A549 treated with Mapracorat at 1 μM for 4 hours (cell line): ENCODE measurements around the gene KRTAP13-3. TPM values are rescaled to one million over a fixed set of nuclear protein-coding genes. Genes with fewer than 3 reads are reported as not detected.

Experiments
- total RNA-seq: library from RNA; stranded (reverse); fragments of 200-300 nt; extraction: Qiagen RNA extraction; gene quantifications from 5 replicates; pipeline ENCODE4 v1.2.3, GENCODE V29; 2022

The KRTAP13-3 gene, protein sequence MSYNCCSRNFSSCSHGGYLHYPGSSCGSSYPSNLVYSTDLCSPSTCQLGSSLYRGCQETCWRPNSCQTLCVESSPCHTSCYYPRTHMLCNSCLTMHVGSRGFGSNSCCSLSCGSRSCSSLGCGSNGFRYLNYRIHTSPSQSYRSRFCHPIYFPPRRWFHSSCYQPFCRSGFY
- not detected in 5 replicates for total RNA-seq

DNA sequence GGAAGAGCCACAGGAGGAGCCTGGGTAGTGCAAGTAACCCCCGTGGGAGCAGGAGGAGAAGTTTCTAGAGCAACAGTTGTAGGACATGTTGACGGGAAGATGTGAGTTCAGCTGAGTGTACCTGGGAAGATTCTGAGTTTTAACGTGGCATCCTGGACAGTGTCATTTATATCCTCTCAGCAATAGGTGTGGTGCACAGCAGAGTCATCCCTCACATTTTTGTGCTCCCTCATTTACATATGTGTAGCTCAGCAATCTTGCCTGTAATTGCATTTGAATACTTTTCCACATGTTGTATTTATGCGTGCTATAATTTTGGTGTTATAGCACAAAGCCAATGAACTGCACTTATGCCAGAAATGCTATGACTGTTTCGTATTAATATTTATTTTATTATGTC lies at the start of gene KRTAP13-3:
Gene KRTAP13-3, minus strand, starts transcription at position 101 of the 400 bp plus-strand sequence. Its CDS starts 14 bp downstream, at position 87.

GRCh38 chr21:30439975-30440374 lies 14.2 kb upstream of the KRTAP13-3 start, which contains the start of gene KRTAP15-1:
Gene KRTAP15-1 (plus strand): TSS chr21:30440275. CDS start chr21:30440328, 53 bp downstream.

DNA sequence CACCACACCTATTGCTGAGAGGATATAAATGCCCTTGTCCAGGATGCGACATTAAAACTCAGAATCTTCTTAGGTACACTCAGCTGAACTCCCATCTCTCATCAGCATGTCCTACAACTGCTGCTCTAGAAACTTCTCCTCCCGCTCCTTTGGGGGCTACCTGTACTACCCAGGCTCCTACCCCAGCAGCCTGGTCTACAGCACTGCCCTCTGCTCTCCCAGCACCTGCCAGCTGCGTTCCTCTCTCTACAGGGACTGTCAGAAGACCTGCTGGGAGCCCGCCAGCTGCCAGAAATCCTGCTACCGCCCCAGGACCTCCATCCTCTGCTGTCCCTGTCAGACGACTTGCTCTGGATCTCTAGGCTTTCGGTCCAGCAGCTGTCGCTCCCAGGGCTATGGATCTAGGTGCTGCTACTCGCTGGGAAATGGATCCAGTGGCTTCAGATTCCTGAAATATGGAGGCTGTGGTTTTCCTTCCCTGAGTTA lies 4.5 kb upstream of the KRTAP13-3 start, which contains the start of gene KRTAP13-4:
Gene KRTAP13-4, plus strand, starts transcription at position 51 of the 486 bp plus-strand sequence. Its CDS starts 56 bp downstream, at position 107.

GRCh38 chr21:30395731-30396130 lies 30.0 kb downstream of the KRTAP13-3 start, which contains the start of gene KRTAP13-1:
Gene KRTAP13-1 (plus strand): TSS chr21:30396031. CDS start chr21:30396087, 56 bp downstream.

Other genes starting within 250 kb of the KRTAP13-3 start
- gene CLDN8, start 209.8 kb downstream of the KRTAP13-3 start, total RNA-seq: not detected in 5 replicates
- gene KRTAP24-1, start 143.0 kb downstream of the KRTAP13-3 start, total RNA-seq: not detected in 5 replicates
- not detected in 5 replicates for gene KRTAP25-1, start 136.4 kb downstream of the KRTAP13-3 start, total RNA-seq
- gene KRTAP26-1, start 105.6 kb downstream of the KRTAP13-3 start, total RNA-seq: not detected in 5 replicates
- gene KRTAP27-1, start 88.2 kb downstream of the KRTAP13-3 start, total RNA-seq: not detected in 5 replicates
- gene KRTAP23-1, start 77.3 kb downstream of the KRTAP13-3 start, total RNA-seq: not detected in 5 replicates
- gene KRTAP13-2, start 53.7 kb downstream of the KRTAP13-3 start, total RNA-seq: not detected in 5 replicates
- not detected in 5 replicates for gene KRTAP13-1, start 29.9 kb downstream of the KRTAP13-3 start, total RNA-seq
- gene KRTAP13-4, start 4.3 kb upstream of the KRTAP13-3 start, total RNA-seq: not detected in 5 replicates
- not detected in 5 replicates for gene KRTAP15-1, start 14.3 kb upstream of the KRTAP13-3 start, total RNA-seq
- not detected in 5 replicates for gene KRTAP19-1, start 54.4 kb upstream of the KRTAP13-3 start, total RNA-seq
- not detected in 5 replicates for gene KRTAP19-2, start 61.5 kb upstream of the KRTAP13-3 start, total RNA-seq
- gene KRTAP19-3, start 66.1 kb upstream of the KRTAP13-3 start, total RNA-seq: not detected in 5 replicates
- not detected in 5 replicates for gene KRTAP19-4, start 71.2 kb upstream of the KRTAP13-3 start, total RNA-seq
- gene KRTAP19-5, start 76.2 kb upstream of the KRTAP13-3 start, total RNA-seq: not detected in 5 replicates
- gene KRTAP19-6, start 115.9 kb upstream of the KRTAP13-3 start, total RNA-seq: not detected in 5 replicates
- not detected in 5 replicates for gene KRTAP19-7, start 135.4 kb upstream of the KRTAP13-3 start, total RNA-seq
- gene KRTAP22-2, start 164.5 kb upstream of the KRTAP13-3 start, total RNA-seq: not detected in 5 replicates
- not detected in 5 replicates for gene KRTAP6-3, start 166.5 kb upstream of the KRTAP13-3 start, total RNA-seq
- gene KRTAP6-2, start 173.0 kb upstream of the KRTAP13-3 start, total RNA-seq: not detected in 5 replicates
- not detected in 5 replicates for gene KRTAP22-1, start 175.2 kb upstream of the KRTAP13-3 start, total RNA-seq
- gene KRTAP6-1, start 188.0 kb upstream of the KRTAP13-3 start, total RNA-seq: not detected in 5 replicates
- not detected in 5 replicates for gene KRTAP20-1, start 190.5 kb upstream of the KRTAP13-3 start, total RNA-seq
- not detected in 5 replicates for gene KRTAP20-4, start 194.7 kb upstream of the KRTAP13-3 start, total RNA-seq
- gene KRTAP20-2, start 209.3 kb upstream of the KRTAP13-3 start, total RNA-seq: not detected in 5 replicates
- gene KRTAP20-3, start 216.9 kb upstream of the KRTAP13-3 start, total RNA-seq: not detected in 5 replicates